CD4-positive, alpha-beta T cell treated with Interleukin-2 at 100 ng/mL for 4 hours (primary cell): ENCODE results near the gene DAAM1.

Experiments used
- DNase-seq: peaks from one replicate; pipeline ENCODE4 v3.0.0-alpha.2; 2020; ENCODE audit warnings: low spot score

Gene DAAM1

GRCh38 chr14:59221568-59221967 is 33.1 kb downstream of the DAAM1 start:
- no peak for DNase-seq

GRCh38 chr14:59224341-59224740 is 35.9 kb downstream of the DAAM1 start:
- no peak for DNase-seq

- no peak for DNase-seq
These were observed 36.8 kb downstream of the DAAM1 start for GRCh38 chr14:59225281-59225680.

DNA sequence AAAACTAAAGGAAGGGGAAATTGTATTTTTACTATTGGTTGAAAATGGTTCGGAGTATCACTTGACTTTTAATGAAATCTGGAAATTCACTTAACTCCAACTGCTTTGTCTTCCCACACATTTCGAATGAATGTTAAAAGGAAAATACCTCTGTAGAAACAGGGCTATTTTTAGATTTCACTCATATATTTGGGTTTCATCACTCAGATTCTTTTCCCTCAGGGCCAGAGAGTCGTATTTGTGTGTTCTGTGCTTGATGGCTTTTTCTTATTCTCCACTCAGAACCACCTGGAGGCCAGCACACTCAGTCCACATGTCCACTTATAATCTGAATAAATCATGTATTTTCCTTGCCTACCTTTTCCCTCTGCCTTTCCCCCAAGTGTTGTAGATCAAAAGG is 40.0 kb downstream of the DAAM1 start:
- no peak for DNase-seq

- DNase-seq = no peak
These were observed 41.4 kb downstream of the DAAM1 start for GRCh38 chr14:59229653-59230406.

- no peak for DNase-seq
These were observed 47.7 kb downstream of the DAAM1 start for GRCh38 chr14:59236195-59236594.

DNA sequence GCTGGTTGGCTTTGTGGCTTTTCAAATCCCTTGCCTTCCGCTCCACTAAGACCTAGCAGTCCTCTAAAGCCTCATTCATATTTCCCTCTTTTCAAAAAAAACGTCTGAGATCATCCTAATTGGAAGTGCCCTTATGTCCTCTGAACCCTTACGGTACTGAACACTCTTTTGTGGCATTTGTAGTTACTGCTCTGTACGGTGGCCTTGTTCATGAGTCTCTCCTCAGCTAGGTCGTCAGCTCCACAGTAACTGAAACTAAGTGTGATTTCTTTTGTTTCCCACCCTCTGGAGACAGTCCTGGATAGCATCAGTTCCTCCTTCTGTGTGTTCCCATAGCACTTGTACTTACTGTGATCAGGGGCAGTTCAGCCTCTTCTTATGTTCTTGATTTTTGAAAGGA is 49.7 kb downstream of the DAAM1 start:
- no peak for DNase-seq

- no peak for DNase-seq
These were observed 50.6 kb downstream of the DAAM1 start for GRCh38 chr14:59239022-59239421.

DNA sequence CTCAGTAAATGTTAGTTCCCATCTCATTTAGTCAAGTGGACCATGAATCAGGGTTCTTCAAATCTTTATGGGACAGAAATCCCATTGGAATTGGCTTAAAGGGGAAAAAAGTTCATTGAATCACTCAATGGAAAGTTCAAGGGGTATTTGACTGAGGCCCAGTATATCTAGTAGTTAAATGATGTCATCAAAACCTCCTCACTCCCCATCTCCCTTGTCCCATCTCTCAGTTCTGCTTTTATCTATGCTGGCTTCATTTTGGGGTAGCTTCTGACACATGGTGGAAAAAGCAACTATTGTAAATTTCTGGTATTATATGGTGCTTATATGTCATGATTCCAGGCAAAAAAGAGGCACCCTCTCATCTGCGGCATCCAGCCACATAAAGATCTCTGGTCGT is 51.9 kb downstream of the DAAM1 start:
- DNase-seq = no peak

GRCh38 chr14:59241121-59241520 is 52.7 kb downstream of the DAAM1 start:
- DNase-seq = no peak

DNA sequence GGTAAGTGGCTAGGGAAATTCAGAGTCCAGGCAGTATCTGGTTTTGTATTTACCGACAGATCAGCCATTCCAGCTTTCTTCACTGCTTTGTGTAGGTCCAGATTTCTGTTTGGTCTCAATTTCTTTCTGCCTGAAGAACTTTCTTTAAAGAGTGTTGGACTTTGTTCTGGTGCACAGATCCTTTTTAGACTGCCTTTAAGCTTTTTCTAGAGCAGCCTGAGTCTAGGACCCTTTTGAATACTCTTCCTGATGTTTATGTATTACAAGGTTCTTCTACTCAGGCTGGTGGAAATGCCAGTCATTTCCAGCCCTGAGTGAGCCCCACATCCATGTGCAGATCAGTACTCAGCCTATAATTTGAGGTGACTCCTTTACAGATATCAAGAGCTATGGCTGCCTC is 54.7 kb downstream of the DAAM1 start:
- DNase-seq = no peak

GRCh38 chr14:59244581-59244980 is 56.1 kb downstream of the DAAM1 start:
- no peak for DNase-seq

DNA sequence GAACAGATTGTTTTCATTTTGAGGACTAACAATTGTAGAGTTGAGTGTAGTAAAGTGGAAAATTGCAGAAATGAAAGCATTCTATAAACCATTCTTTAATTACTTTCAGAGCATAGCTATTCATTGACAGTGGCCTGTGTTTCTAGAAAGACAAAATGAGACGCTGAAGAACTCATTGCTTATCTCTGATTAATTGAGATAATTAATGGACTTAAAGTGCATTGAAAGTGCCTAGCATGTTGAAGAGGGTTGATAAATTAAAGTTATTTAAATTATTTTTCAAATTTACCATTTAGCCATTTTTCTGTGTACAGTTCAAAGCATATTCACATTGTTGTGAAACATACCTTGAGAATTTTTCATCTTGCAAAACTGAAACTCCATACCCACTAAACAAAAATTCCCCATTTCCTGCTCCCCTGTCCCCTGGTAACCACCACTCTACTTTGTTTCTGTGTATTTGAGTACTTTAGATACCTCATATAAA is 57.4 kb downstream of the DAAM1 start:
- no peak for DNase-seq

- no peak for DNase-seq
These were observed 58.1 kb downstream of the DAAM1 start for GRCh38 chr14:59246566-59246965.

DNA sequence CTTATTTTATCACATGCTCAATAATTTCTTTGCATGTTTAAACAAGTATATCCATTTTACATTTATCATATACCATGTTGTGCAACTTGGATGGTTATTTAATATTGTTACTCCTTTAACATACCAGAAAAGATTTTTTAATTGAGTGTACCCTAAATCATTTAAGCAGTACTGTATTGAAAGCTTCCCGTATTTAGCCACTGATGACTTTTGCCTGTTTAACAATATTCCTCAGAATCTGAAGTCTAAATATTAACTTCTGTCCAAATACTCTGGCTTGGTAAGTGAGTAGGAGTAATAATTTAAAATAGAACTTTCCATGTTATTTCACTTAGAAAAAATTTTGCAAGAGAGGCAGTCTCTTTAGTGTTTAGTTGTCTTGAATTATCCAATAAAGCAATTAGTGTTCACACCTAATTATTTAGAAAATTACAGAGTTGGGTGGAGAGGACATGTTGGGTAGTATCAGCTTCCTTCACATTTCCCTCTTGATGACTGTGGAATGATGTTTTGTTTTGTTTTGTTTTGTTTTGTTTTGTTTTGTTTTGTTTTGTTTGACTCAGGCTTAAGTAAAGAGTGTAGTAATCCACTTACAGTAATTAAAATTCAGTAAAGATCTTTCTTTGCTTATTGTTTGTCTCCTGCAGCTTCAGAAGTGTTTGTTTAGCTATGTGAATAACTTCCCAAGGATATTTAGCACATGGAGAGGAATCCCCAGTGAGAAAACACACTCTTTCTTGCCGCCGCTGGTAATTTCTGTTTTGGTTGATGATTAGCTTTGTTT is 59.5 kb downstream of the DAAM1 start:
- no peak for DNase-seq

- DNase-seq = no peak
These were observed 60.6 kb downstream of the DAAM1 start for GRCh38 chr14:59249029-59249428.

GRCh38 chr14:59251811-59252771 is 63.6 kb downstream of the DAAM1 start:
- DNase-seq = no peak

DNA sequence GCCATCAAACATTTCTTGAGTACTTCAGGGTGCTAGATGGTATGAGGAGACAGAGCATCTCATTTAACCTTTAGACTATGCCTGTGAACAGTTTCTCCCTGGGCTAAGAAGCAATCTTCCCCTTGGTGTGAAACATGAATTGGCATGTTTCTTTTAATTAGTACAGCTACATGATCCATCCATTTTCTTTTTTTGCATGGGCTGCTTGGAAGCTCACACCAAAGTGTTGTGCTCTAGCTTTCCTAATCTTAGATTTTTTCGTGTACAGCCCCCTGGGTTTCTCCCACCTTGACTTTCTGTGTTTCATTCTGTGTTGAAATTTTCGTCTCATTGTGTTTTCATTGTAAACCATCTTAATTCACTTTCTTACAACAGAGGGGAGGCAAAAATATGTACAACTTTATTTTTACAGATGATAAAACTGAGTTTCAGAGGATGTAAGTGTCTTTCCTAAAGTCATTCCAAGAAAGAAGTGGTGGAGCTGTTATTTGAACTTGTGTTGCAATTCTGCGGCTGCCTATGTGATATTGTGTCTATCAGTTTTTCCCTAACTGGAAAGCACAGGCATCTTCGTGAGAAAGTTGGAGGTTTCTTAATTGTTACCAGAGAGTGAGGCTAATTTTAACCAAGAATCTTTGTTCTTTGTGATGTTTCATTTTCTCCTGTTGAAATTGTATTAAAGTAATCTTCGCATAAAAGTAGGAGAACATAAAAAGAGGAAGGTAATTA is 64.5 kb downstream of the DAAM1 start:
- DNase-seq = no peak

- DNase-seq = no peak
These were observed 65.1 kb downstream of the DAAM1 start for GRCh38 chr14:59253527-59253926.

GRCh38 chr14:59254146-59254910 is 65.9 kb downstream of the DAAM1 start:
- DNase-seq = no peak
